ENCODE measurements around the gene DYNLT4. TPM values are rescaled to one million over a fixed set of nuclear protein-coding genes. Genes with fewer than 3 reads are reported as not detected.

DYNLT4 gene
- polyA plus RNA-seq, 1 of the 3 experiments (the other 2 are of a cell fraction), result 0.61 TPM

GRCh38 chr1:44835738-44836675, 28.9 kb upstream of the DYNLT4 start:
- Histone ChIP-seq H3K4me2 (no peak overlapping the region), H2AFZ (ENCODE audit: low read depth) (no peak overlapping the region), H3K27ac (ENCODE audit: low read depth in 2 of 2, low read length in 1 of 2) (no peak overlapping the region), H3K27me3 (ENCODE audit: insufficient read depth) (no peaks in the 10 kb centered on the region), H3K4me3 (ENCODE audit: low read depth in 2 of 2, low read length in 1 of 2) (no peak overlapping the region), H3K4me1 (ENCODE audit: control insufficient read depth in 1 of 2, insufficient read depth in 2 of 2, low read depth in 1 of 2, low read length in 1 of 2) (peaks cover 0 to 2% of the 10 kb centered on the region in 2 experiments; a peak in 1 of 4 replicates), H3F3A (replicated peaks; ENCODE audit: insufficient read depth) (peaks cover 3% of the 10 kb centered on the region), H3K9me3 (no peaks in the 10 kb centered on the region), H3K9ac (no peak overlapping the region), H3K9me2 (no peaks in the 10 kb centered on the region), H3K79me2 (ENCODE audit: insufficient read depth) (no peaks in the 10 kb centered on the region), H4K20me1 (ENCODE audit: insufficient read depth) (no peaks in the 10 kb centered on the region), H3K36me3 (replicated peaks in 1 of 2; ENCODE audit: control insufficient read depth in 1 of 2, insufficient read depth in 2 of 2, low read length in 1 of 2) (no peaks in the 10 kb centered on the region)
- 70% methylated on average over 23 of the region's 23 CpGs for WGBS (ENCODE audit: low lambda C conversion rate)
- CTCF ChIA-PET, result interaction anchor here (0.6 to 2.1 kb wide), 24 partner anchors 8 to 689 kb away, joined by 3 to 12 read pairs (median 4); partner anchors contain the start of genes BTBD19, HECTD3 and UROD
- POLR2A ChIA-PET, result interaction anchor here (1.4 kb wide), 1 partner anchor 176 kb away, joined by 4 read pairs; the partner anchor contains the start of gene UROD
- DNase-seq, result peak; percentile 83
- TF ChIP-seq NFIC (IDR thresholded peaks at IDR 0.05; ENCODE audit: borderline replicate concordance), result no peak
- no peak for TF ChIP-seq TEAD4 (IDR thresholded peaks at IDR 0.05; ENCODE audit: borderline replicate concordance, insufficient read depth)
- no peak for TF ChIP-seq IRF3 (IDR thresholded peaks at IDR 0.05; ENCODE audit: low read depth, low read length)
- TF ChIP-seq TCF12 (IDR thresholded peaks at IDR 0.05), result no peak; the same call in 1 of the 2 replicates
- TF ChIP-seq RAD21 (IDR thresholded peaks at IDR 0.05; ENCODE audit: low read length), result peak; percentile 90
- peak; percentile 49; the same call in 1 of the 2 replicates for TF ChIP-seq RCOR1 (IDR thresholded peaks at IDR 0.05; ENCODE audit: low read length)
- no peak for TF ChIP-seq NRF1 (IDR thresholded peaks at IDR 0.05; ENCODE audit: low read depth, low read length)
- no peak for TF ChIP-seq RFX5 (IDR thresholded peaks at IDR 0.05; ENCODE audit: low read length)
- no peak for TF ChIP-seq FOSL2 (IDR thresholded peaks at IDR 0.05; ENCODE audit: borderline replicate concordance, low read depth)
- peak; percentile 30 for TF ChIP-seq CHD2 (IDR thresholded peaks at IDR 0.05; ENCODE audit: low read length, partially characterized antibody)
- TF ChIP-seq FOXJ3 (CRISPR knock-in tag; IDR thresholded peaks at IDR 0.05), result no peak
- no peak for TF ChIP-seq FOXM1 (IDR thresholded peaks at IDR 0.05; ENCODE audit: low read depth)
- TF ChIP-seq CTCF (IDR thresholded peaks at IDR 0.05), result peak; percentile 87
- no peak for TF ChIP-seq JUND (IDR thresholded peaks at IDR 0.05)
- TF ChIP-seq MXI1 (IDR thresholded peaks at IDR 0.05; ENCODE audit: low read depth, low read length), result peak; percentile 58; the same call in 1 of the 2 replicates
- no peak for TF ChIP-seq GATA2 (CRISPR knock-in tag; IDR thresholded peaks at IDR 0.05)
- TF ChIP-seq REST (IDR thresholded peaks at IDR 0.05; ENCODE audit: low read depth, low read length), result no peak
- TF ChIP-seq MAX (IDR thresholded peaks at IDR 0.05; ENCODE audit: low read depth), result no peak
- peak; percentile 91 for TF ChIP-seq SMC3 (IDR thresholded peaks at IDR 0.05; ENCODE audit: low read depth, low read length)
- TF ChIP-seq MEF2A (IDR thresholded peaks at IDR 0.05; ENCODE audit: borderline replicate concordance, low read depth), result no peak
- TF ChIP-seq USF1 (IDR thresholded peaks at IDR 0.05; ENCODE audit: borderline replicate concordance, low read depth), result no peak
- TF ChIP-seq TAF1 (IDR thresholded peaks at IDR 0.05; ENCODE audit: borderline replicate concordance, low read depth, low read length), result no peak
- TF ChIP-seq USF2 (IDR thresholded peaks at IDR 0.05; ENCODE audit: borderline replicate concordance, low read depth, low read length), result no peak
- TF ChIP-seq POLR2AphosphoS5 (IDR thresholded peaks at IDR 0.05; ENCODE audit: low read depth, low read length), result no peak
- TF ChIP-seq GABPA (IDR thresholded peaks at IDR 0.05; ENCODE audit: low read depth), result no peak
